K562 (cell line): Measurements from ENCODE around the gene PLEKHH2. TPM values are rescaled to one million over a fixed set of nuclear protein-coding genes. Genes with fewer than 3 reads are reported as not detected.

ENCODE experiments used
- BMI1 ChIP-seq: fragments of 150-350 bp; IDR thresholded peaks from 2 replicates; pipeline ENCODE4 v1.6.1; 2014; ENCODE audit warnings: low read length
- ETV5 ChIP-seq: sonication (generic); formaldehyde crosslinking; IDR thresholded peaks from 2 replicates; pipeline ENCODE4 v1.4.0; 2020; ENCODE audit warnings: low read depth, mild to moderate bottlenecking, missing genetic modification reagents
- IFI16 ChIP-seq: fragments of 250-450 bp; sonication (Bioruptor Pico); IDR thresholded peaks from 2 replicates; pipeline ENCODE4 v2.1.2; 2022; ENCODE audit warnings: mild to moderate bottlenecking, inconsistent platforms
- LARP7 ChIP-seq: fragments of 450-650 bp; IDR thresholded peaks from 2 replicates; pipeline ENCODE4 v1.6.1; 2016
- MEF2A ChIP-seq: IDR thresholded peaks from 2 replicates; pipeline ENCODE4 v1.6.1; 2011; ENCODE audit warnings: low read depth, mild to moderate bottlenecking, low read length, moderate library complexity; ENCODE audit not compliant: control insufficient read depth
- NCOA4 ChIP-seq: fragments of 450-650 bp; IDR thresholded peaks from 2 replicates; pipeline ENCODE4 v1.6.1; 2018; ENCODE audit warnings: mild to moderate bottlenecking; ENCODE audit not compliant: partially characterized antibody
- NCOA6 ChIP-seq: fragments of 450-650 bp; IDR thresholded peaks from 2 replicates; pipeline ENCODE4 v1.6.1; 2017; ENCODE audit warnings: mild to moderate bottlenecking
- NFIC ChIP-seq: fragments of 450-650 bp; IDR thresholded peaks from 2 replicates; pipeline ENCODE4 v1.6.1; 2017; ENCODE audit warnings: mild to moderate bottlenecking, inconsistent platforms
- NR1H2 ChIP-seq: sonication (generic); formaldehyde crosslinking; IDR thresholded peaks from 2 replicates; pipeline ENCODE4 v1.4.0; 2020; ENCODE audit warnings: mild to moderate bottlenecking, missing genetic modification reagents
- PPARD ChIP-seq: fragments of 250-450 bp; sonication (Bioruptor Pico); IDR thresholded peaks from 2 replicates; pipeline ENCODE4 v1.8.0; 2022; ENCODE audit warnings: inconsistent platforms, mild to moderate bottlenecking, moderate library complexity
- PTRF ChIP-seq: fragments of 450-650 bp; IDR thresholded peaks from 2 replicates; pipeline ENCODE4 v1.6.1; 2016; ENCODE audit warnings: mild to moderate bottlenecking, missing genetic modification characterization, missing compliant biosample characterization
- SMARCC2 ChIP-seq: fragments of 450-650 bp; IDR thresholded peaks from 2 replicates; pipeline ENCODE4 v1.6.1; 2017; ENCODE audit warnings: antibody characterized with exemption, moderate library complexity, mild to moderate bottlenecking, low read depth
- SMARCE1 ChIP-seq: fragments of 450-650 bp; IDR thresholded peaks from 2 replicates; pipeline ENCODE4 v1.7.1; 2016; ENCODE audit warnings: mild to moderate bottlenecking
- SREBF1 ChIP-seq: fragments of 150-350 bp; IDR thresholded peaks from 2 replicates; pipeline ENCODE4 v1.6.1; 2014; ENCODE audit warnings: antibody characterized with exemption, low read depth, low read length, borderline replicate concordance
- TAF9B ChIP-seq: fragments of 450-650 bp; IDR thresholded peaks from 2 replicates; pipeline ENCODE4 v1.6.1; 2018; ENCODE audit warnings: mild to moderate bottlenecking; ENCODE audit not compliant: partially characterized antibody
- TEAD2 ChIP-seq: fragments of 450-650 bp; IDR thresholded peaks from 2 replicates; pipeline ENCODE4 v1.6.1; 2016; ENCODE audit warnings: missing genetic modification characterization, control low read depth, missing compliant biosample characterization
- TRIM24 ChIP-seq, 2 experiments: fragments of 450-650 bp; IDR thresholded peaks; 2 replicates each; pipeline ENCODE4 v1.6.1; 2016
- ZFPM2 ChIP-seq: fragments of 250-450 bp; sonication (Bioruptor Pico); IDR thresholded peaks from 2 replicates; pipeline ENCODE4 v1.5.1; 2022; ENCODE audit warnings: mild to moderate bottlenecking
- ZNF146 ChIP-seq: IDR thresholded peaks from one replicate; pipeline ENCODE4 v1.6.1; 2018; ENCODE audit warnings: missing compliant biosample characterization; ENCODE audit not compliant: unreplicated experiment
- ZNF224 ChIP-seq: sonication (generic); formaldehyde crosslinking; IDR thresholded peaks from 2 replicates; pipeline ENCODE4 v1.8.0; 2022; ENCODE audit warnings: mild to moderate bottlenecking, missing genetic modification reagents
- ZNF347 ChIP-seq: fragments of 450-650 bp; formaldehyde crosslinking; IDR thresholded peaks from 2 replicates; pipeline ENCODE4 v1.4.0; 2020; ENCODE audit warnings: low read depth, mild to moderate bottlenecking, moderate library complexity
- ZNF354B ChIP-seq: fragments of 250-450 bp; sonication (Bioruptor Pico); IDR thresholded peaks from 2 replicates; pipeline ENCODE4 v1.4.0; 2020
- ZNF561 ChIP-seq: fragments of 450-650 bp; formaldehyde crosslinking; conservative IDR thresholded peaks from 2 replicates; pipeline ENCODE4 v1.4.0; 2020; ENCODE audit warnings: mild to moderate bottlenecking, moderate library complexity
- ZNF695 ChIP-seq: fragments of 450-650 bp; formaldehyde crosslinking; IDR thresholded peaks from 2 replicates; pipeline ENCODE4 v1.4.0; 2020; ENCODE audit warnings: mild to moderate bottlenecking, moderate library complexity
- polyA plus RNA-seq, 8 experiments: library from polyadenylated mRNA; depleted of rRNA in 4 of 8; stranded (reverse) in 5 of 8; unstranded in 3 of 8; fragments of >200 nt; fragmentation: Nextera tagmentation in 2 of 8; fragmentation: Illumina TruSeq in 1 of 8; extraction: Ambion mirVana in 2 of 8; extraction: Trizol in 1 of 8; gene quantifications; 2 replicates each; pipeline versions ENCODE4 v1.2.1 to v1.2.3, GENCODE V29; 2011 to 2014; ENCODE audit warnings: inconsistent platforms in 1 of 8, missing spikeins in 1 of 8
- total RNA-seq, 7 experiments: library from RNA; depleted of rRNA in 6 of 7; stranded (reverse); fragments of >200 nt in 6 of 7; fragmentation: Illumina TruSeq in 2 of 7; extraction: Trizol in 2 of 7; gene quantifications; 2 replicates each; pipeline versions ENCODE4 v1.2.1 to v1.2.3, GENCODE V29; 2011 to 2021; ENCODE audit warnings: low replicate concordance in 1 of 7
- TF ChIP-seq, protein P1 (sequence below): sonication (generic); formaldehyde crosslinking; IDR thresholded peaks from 2 replicates; pipeline ENCODE4 v1.8.0; 2022; ENCODE audit warnings: mild to moderate bottlenecking, missing genetic modification reagents
- TF ChIP-seq, protein P2 (sequence below): IDR thresholded peaks from 2 replicates; pipeline ENCODE4 v1.6.1; 2014; ENCODE audit warnings: antibody characterized with exemption
- TF ChIP-seq, protein P3 (sequence below), 2 experiments: fragments of 450-650 bp in 1 of 2; sonication (generic) in 1 of 2; formaldehyde crosslinking in 1 of 2; IDR thresholded peaks in 1 of 2; conservative IDR thresholded peaks in 1 of 2; 2 replicates each; pipeline versions ENCODE4 v1.6.1 to v1.8.1; 2016 to 2023; ENCODE audit warnings: mild to moderate bottlenecking in 2 of 2, moderate library complexity in 2 of 2, inconsistent platforms in 1 of 2, missing genetic modification reagents in 1 of 2

Gene PLEKHH2
- total and polyA plus RNA-seq, 9 of the 15 experiments (the other 6 are each of a cell fraction or from before 2014, with no cell fraction given): 0.77 to 13.5 (median 2.7) TPM

DNA sequence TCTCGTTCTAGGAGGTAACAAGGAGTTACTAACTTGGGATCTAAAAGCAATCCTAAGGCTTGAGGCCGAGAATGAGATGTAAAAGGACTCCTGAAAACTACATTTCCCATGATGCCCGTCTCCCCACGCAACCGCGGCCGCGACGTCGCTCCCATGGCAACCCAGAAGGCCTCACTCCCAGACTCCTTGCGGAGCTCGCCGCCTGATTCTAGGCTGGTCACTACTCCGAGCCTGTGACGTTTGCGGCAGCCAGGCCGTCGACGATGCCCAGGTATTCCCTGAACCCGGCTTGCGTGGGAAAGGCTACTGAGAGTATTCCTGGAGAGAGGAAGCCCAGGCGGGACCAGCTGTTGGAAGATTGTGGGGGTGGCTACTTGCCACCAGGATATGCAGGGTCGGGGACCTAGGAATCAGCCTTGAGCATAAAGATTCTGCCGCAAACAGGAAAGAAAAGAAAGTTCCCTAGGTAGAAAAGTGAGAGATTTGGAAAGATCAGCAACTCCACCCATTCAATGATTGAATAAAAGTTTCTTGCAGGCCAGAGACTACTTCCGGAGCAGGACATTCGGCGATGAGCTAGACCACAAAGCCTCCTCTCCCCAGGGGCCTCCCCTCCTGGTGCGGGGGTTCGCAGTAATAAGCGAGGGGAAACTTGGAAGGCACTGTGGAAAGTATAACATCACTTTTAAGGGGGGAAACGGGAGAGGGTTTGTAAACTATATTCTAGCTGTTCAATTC is 137.0 kb downstream of the PLEKHH2 start, which contains the start of gene DYNC2LI1 (continued):
- TF ChIP-seq ZNF347 (CRISPR knock-in tag): no peak
- TF ChIP-seq, protein P1, sequence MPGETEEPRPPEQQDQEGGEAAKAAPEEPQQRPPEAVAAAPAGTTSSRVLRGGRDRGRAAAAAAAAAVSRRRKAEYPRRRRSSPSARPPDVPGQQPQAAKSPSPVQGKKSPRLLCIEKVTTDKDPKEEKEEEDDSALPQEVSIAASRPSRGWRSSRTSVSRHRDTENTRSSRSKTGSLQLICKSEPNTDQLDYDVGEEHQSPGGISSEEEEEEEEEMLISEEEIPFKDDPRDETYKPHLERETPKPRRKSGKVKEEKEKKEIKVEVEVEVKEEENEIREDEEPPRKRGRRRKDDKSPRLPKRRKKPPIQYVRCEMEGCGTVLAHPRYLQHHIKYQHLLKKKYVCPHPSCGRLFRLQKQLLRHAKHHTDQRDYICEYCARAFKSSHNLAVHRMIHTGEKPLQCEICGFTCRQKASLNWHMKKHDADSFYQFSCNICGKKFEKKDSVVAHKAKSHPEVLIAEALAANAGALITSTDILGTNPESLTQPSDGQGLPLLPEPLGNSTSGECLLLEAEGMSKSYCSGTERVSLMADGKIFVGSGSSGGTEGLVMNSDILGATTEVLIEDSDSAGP (CRISPR knock-in tag): 0 out of 2 replicates have a peak, but pooled peaks have one; percentile 16
- TF ChIP-seq TAF9B: no peak
- peak; percentile 53; the same call in 1 of the 2 replicates for TF ChIP-seq ETV5 (CRISPR knock-in tag)
- no peak for TF ChIP-seq PTRF (tag)
- TF ChIP-seq NR1H2 (CRISPR knock-in tag): 0 out of 2 replicates have a peak, but pooled peaks have one; percentile 18
- TF ChIP-seq, protein P2, sequence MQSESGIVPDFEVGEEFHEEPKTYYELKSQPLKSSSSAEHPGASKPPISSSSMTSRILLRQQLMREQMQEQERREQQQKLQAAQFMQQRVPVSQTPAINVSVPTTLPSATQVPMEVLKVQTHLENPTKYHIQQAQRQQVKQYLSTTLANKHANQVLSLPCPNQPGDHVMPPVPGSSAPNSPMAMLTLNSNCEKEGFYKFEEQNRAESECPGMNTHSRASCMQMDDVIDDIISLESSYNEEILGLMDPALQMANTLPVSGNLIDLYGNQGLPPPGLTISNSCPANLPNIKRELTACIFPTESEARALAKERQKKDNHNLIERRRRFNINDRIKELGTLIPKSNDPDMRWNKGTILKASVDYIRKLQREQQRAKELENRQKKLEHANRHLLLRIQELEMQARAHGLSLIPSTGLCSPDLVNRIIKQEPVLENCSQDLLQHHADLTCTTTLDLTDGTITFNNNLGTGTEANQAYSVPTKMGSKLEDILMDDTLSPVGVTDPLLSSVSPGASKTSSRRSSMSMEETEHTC: no peak
- no peak for TF ChIP-seq NFIC
- no peak for TF ChIP-seq IFI16 (CRISPR knock-in tag)
- no peak for TF ChIP-seq TRIM24 (IDR thresholded peaks at IDR 0.05)
- TF ChIP-seq ZNF561 (CRISPR knock-in tag): no peak
- TF ChIP-seq, protein P3, sequence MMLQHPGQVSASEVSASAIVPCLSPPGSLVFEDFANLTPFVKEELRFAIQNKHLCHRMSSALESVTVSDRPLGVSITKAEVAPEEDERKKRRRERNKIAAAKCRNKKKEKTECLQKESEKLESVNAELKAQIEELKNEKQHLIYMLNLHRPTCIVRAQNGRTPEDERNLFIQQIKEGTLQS (IDR thresholded peaks at IDR 0.05): no peak
- TF ChIP-seq, protein P3 (CRISPR knock-in tag; conservative IDR thresholded peaks at IDR 0.05): 0 out of 2 replicates have a peak, but pooled peaks have one; percentile 50
- TF ChIP-seq ZFPM2 (CRISPR knock-in tag): no peak
- TF ChIP-seq SREBF1: no peak
- no peak for TF ChIP-seq ZNF224 (CRISPR knock-in tag)
- TF ChIP-seq NCOA4: no peak
- no peak for TF ChIP-seq TEAD2 (tag)
- TF ChIP-seq MEF2A: no peak
- no peak for TF ChIP-seq ZNF695 (CRISPR knock-in tag)
- no peak for TF ChIP-seq SMARCC2
- peak; percentile 56 for TF ChIP-seq NCOA6
- no peak for TF ChIP-seq LARP7
- TF ChIP-seq ZNF146: no peak
- TF ChIP-seq PPARD (CRISPR knock-in tag): no peak
- TF ChIP-seq SMARCE1: no peak
- TF ChIP-seq BMI1: peak; percentile 97
- TF ChIP-seq ZNF354B (CRISPR knock-in tag): no peak
